ENCODE data around the gene SMCO2. TPM values are rescaled to one million over a fixed set of nuclear protein-coding genes. Genes with fewer than 3 reads are reported as not detected.

SMCO2 gene
- total and polyA plus RNA-seq, 2 of the 4 experiments (the other 2 are of a cell fraction): 0.19 TPM; not detected in 1

- dilution Hi-C loops (cut with HindIII; ENCODE audit: low sequenced_read_pairs, unreplicated experiment): no loop called here
Measured at GRCh38 chr12:27468241-27468640, 21.7 kb downstream of the SMCO2 start.

More at GRCh38 chr12:27468241-27468640, 21.7 kb downstream of the SMCO2 start:
- no peak overlapping the region for H3K18ac ChIP-seq (ENCODE audit: low read depth, low read length)
- no peaks in the 10 kb centered on the region for H3K9me1 ChIP-seq (ENCODE audit: insufficient read depth, low read length)
- H3K27me3 ChIP-seq (ENCODE audit: control insufficient read depth, insufficient read depth, low read length): no peaks in the 10 kb centered on the region
- no peak overlapping the region for H3K14ac ChIP-seq (replicated peaks; ENCODE audit: low read depth, low read length)
- no peaks in the 10 kb centered on the region for H3K9me3 ChIP-seq (ENCODE audit: control insufficient read depth, insufficient read depth, low read length)
- H4K5ac ChIP-seq (ENCODE audit: low read depth, low read length): no peak overlapping the region
- intact Hi-C loops (cut with micrococcal nuclease): no loop called here
- in situ Hi-C loops (cut with MboI; ENCODE audit: low sequenced_read_pairs): no loop called here
- no peak overlapping the region for H3K4me2 ChIP-seq (ENCODE audit: low read depth, low read length)
- no peak overlapping the region for H3K23ac ChIP-seq (ENCODE audit: low read depth, low read length)
- H4K91ac ChIP-seq (ENCODE audit: insufficient read depth, low read depth, low read length): no peak overlapping the region
- WGBS, 2 experiments (ENCODE audit: extremely low coverage in 2 of 2, insufficient read length in 1 of 2): no CpG with 5 or more reads among the region's 2 CpGs
- H3K27ac ChIP-seq (ENCODE audit: insufficient read depth, low read length): no peak overlapping the region
- ChIA-PET CTCF (no interaction called here), POLR2A (ENCODE audit: unreplicated experiment) (no interaction called here)
- H2AFZ ChIP-seq (replicated peaks; ENCODE audit: low read length, poor library complexity): no peak overlapping the region
- no peak overlapping the region for H3K56ac ChIP-seq (ENCODE audit: extremely low read depth, insufficient read depth, low read length)
- no peak overlapping the region for H2AK5ac ChIP-seq (ENCODE audit: low read depth, low read length)
- H2BK5ac ChIP-seq (ENCODE audit: low read depth, low read length, poor library complexity, severe bottlenecking): no peak overlapping the region
- H3K4me1 ChIP-seq (ENCODE audit: control insufficient read depth, insufficient read depth, low read length): no peaks in the 10 kb centered on the region
- no peak overlapping the region for H3K4me3 ChIP-seq (ENCODE audit: insufficient read depth, low read depth, low read length)
- DNase-seq: no peak
- no peak overlapping the region for H3K4ac ChIP-seq (ENCODE audit: low read depth, low read length)
- H3K79me1 ChIP-seq (ENCODE audit: low read depth in 1 of 2, low read length in 2 of 2): no peaks in the 10 kb centered on the region
- H4K20me1 ChIP-seq (ENCODE audit: insufficient read depth, low read length): no peaks in the 10 kb centered on the region
- H2BK120ac ChIP-seq (ENCODE audit: low read depth, low read length): no peak overlapping the region
- H2BK15ac ChIP-seq (ENCODE audit: low read depth, low read length): no peak overlapping the region
- no peaks in the 10 kb centered on the region for H3K36me3 ChIP-seq (ENCODE audit: control insufficient read depth, insufficient read depth, low read length)
- no TSS peak for BruUV-seq (replicated peaks)
- no peak overlapping the region for H3K9ac ChIP-seq (ENCODE audit: low read depth, low read length)
- no peak overlapping the region for H2BK20ac ChIP-seq (ENCODE audit: low read depth, low read length)
- no peak overlapping the region for H4K8ac ChIP-seq (ENCODE audit: low read depth in 2 of 2, low read length in 2 of 2)
- H2AK9ac ChIP-seq (replicated peaks; ENCODE audit: low read depth, low read length, poor library complexity): no peak overlapping the region
- no peak for TF ChIP-seq RCOR1 (IDR thresholded peaks at IDR 0.05; ENCODE audit: insufficient replicate concordance, low read length)
- no peak for ATAC-seq (ENCODE audit: low read depth)
